ENCODE measurements around the gene ODC1.
A peak's percentile ranks its signal among the peaks of the same experiment; 100 is the strongest.
"Not testable (repeated sequence)": the region's sequence is repeated elsewhere in the genome, so short reads cannot be mapped to it uniquely, and the experiment has no call there.

Gene ODC1

GRCh38 chr2:10447895-10448575 is at the start of gene ODC1:
ODC1 (minus strand) TSS chr2:10448327; CDS start chr2:10445032, 3,295 bp downstream.
- in situ Hi-C loops (cut with HindIII; ENCODE audit: low pct_unique_long_range_greater_than_20kb, low sequenced_read_pairs): no loop called here
- DNase-seq (ENCODE audit: low read depth in 1 of 2, low spot score in 1 of 2): peak; percentile 64 to 86
- no peak for TF ChIP-seq JUND (IDR thresholded peaks at IDR 0.05; ENCODE audit: low read depth)

GRCh38 chr2:10497797-10498251 is 49.7 kb upstream of the ODC1 start:
- in situ Hi-C loops (cut with HindIII; ENCODE audit: low pct_unique_long_range_greater_than_20kb, low sequenced_read_pairs): no loop called here
- peak in 1 of 2 experiments; percentile 22 for DNase-seq (ENCODE audit: low read depth in 1 of 2, low spot score in 1 of 2)
- no peak for TF ChIP-seq JUND (IDR thresholded peaks at IDR 0.05; ENCODE audit: low read depth)

- in situ Hi-C loops (cut with HindIII; ENCODE audit: low pct_unique_long_range_greater_than_20kb, low sequenced_read_pairs): no loop called here
- no peak for TF ChIP-seq JUND (IDR thresholded peaks at IDR 0.05; ENCODE audit: low read depth)
- no peak for DNase-seq (ENCODE audit: low read depth in 1 of 2, low spot score in 1 of 2)
Measured at GRCh38 chr2:10495988-10496313, 47.8 kb upstream of the ODC1 start.

- in situ Hi-C loops (cut with HindIII; ENCODE audit: low pct_unique_long_range_greater_than_20kb, low sequenced_read_pairs): no loop called here
- DNase-seq (ENCODE audit: low read depth in 1 of 2, low spot score in 1 of 2): no peak
- no peak for TF ChIP-seq JUND (IDR thresholded peaks at IDR 0.05; ENCODE audit: low read depth)
Measured at GRCh38 chr2:10495311-10495987, 47.3 kb upstream of the ODC1 start.

- no peak for TF ChIP-seq JUND (IDR thresholded peaks at IDR 0.05; ENCODE audit: low read depth)
- no peak for DNase-seq (ENCODE audit: low read depth in 1 of 2, low spot score in 1 of 2)
- in situ Hi-C loops (cut with HindIII; ENCODE audit: low pct_unique_long_range_greater_than_20kb, low sequenced_read_pairs): no loop called here
Measured at GRCh38 chr2:10494351-10495066, 46.4 kb upstream of the ODC1 start.

GRCh38 chr2:10493634-10494281 is 45.6 kb upstream of the ODC1 start:
- no peak for DNase-seq (ENCODE audit: low read depth in 1 of 2, low spot score in 1 of 2)
- in situ Hi-C loops (cut with HindIII; ENCODE audit: low pct_unique_long_range_greater_than_20kb, low sequenced_read_pairs): no loop called here
- no peak for TF ChIP-seq JUND (IDR thresholded peaks at IDR 0.05; ENCODE audit: low read depth)

- DNase-seq (ENCODE audit: low read depth in 1 of 2, low spot score in 1 of 2): peak in 1 of 2 experiments; percentile 19
- in situ Hi-C loops (cut with HindIII; ENCODE audit: low pct_unique_long_range_greater_than_20kb, low sequenced_read_pairs): no loop called here
- no peak for TF ChIP-seq JUND (IDR thresholded peaks at IDR 0.05; ENCODE audit: low read depth)
Measured at GRCh38 chr2:10493075-10493633, 45.0 kb upstream of the ODC1 start.

- TF ChIP-seq JUND (IDR thresholded peaks at IDR 0.05; ENCODE audit: low read depth): no peak
- DNase-seq (ENCODE audit: low read depth in 1 of 2, low spot score in 1 of 2): peak in 1 of 2 experiments; percentile 56
- in situ Hi-C loops (cut with HindIII; ENCODE audit: low pct_unique_long_range_greater_than_20kb, low sequenced_read_pairs): no loop called here
Measured at GRCh38 chr2:10490806-10491291, 42.7 kb upstream of the ODC1 start.

- no peak for DNase-seq (ENCODE audit: low read depth in 1 of 2, low spot score in 1 of 2)
- no peak for TF ChIP-seq JUND (IDR thresholded peaks at IDR 0.05; ENCODE audit: low read depth)
- in situ Hi-C loops (cut with HindIII; ENCODE audit: low pct_unique_long_range_greater_than_20kb, low sequenced_read_pairs): no loop called here
Measured at GRCh38 chr2:10489842-10490555, 41.9 kb upstream of the ODC1 start.

- in situ Hi-C loops (cut with HindIII; ENCODE audit: low pct_unique_long_range_greater_than_20kb, low sequenced_read_pairs); DNase-seq (ENCODE audit: low read depth in 1 of 2, low spot score in 1 of 2): not testable (repeated sequence)
Measured at GRCh38 chr2:10488142-10488541, 40.0 kb upstream of the ODC1 start.

- in situ Hi-C loops (cut with HindIII; ENCODE audit: low pct_unique_long_range_greater_than_20kb, low sequenced_read_pairs); DNase-seq (ENCODE audit: low read depth in 1 of 2, low spot score in 1 of 2): not testable (repeated sequence)
Measured at GRCh38 chr2:10487741-10488104, 39.6 kb upstream of the ODC1 start.

All from T47D (cell line).